Activated T-cell treated with anti-CD3 and anti-CD28 coated beads for 48 hours (primary cell): Measurements from ENCODE around the gene ZBTB42.

Experiments used
- DNase-seq: peaks from one replicate; pipeline ENCODE4 v3.0.0-alpha.2; 2020; ENCODE audit warnings: low read depth

Gene ZBTB42

GRCh38 chr14:104782808-104783139, 18.1 kb upstream of the ZBTB42 start:
- DNase-seq, result no peak

- DNase-seq, result no peak
These were observed 17.2 kb upstream of the ZBTB42 start for GRCh38 chr14:104783484-104784217.

- DNase-seq, result no peak
These were observed 16.7 kb upstream of the ZBTB42 start for GRCh38 chr14:104784218-104784568.

DNA sequence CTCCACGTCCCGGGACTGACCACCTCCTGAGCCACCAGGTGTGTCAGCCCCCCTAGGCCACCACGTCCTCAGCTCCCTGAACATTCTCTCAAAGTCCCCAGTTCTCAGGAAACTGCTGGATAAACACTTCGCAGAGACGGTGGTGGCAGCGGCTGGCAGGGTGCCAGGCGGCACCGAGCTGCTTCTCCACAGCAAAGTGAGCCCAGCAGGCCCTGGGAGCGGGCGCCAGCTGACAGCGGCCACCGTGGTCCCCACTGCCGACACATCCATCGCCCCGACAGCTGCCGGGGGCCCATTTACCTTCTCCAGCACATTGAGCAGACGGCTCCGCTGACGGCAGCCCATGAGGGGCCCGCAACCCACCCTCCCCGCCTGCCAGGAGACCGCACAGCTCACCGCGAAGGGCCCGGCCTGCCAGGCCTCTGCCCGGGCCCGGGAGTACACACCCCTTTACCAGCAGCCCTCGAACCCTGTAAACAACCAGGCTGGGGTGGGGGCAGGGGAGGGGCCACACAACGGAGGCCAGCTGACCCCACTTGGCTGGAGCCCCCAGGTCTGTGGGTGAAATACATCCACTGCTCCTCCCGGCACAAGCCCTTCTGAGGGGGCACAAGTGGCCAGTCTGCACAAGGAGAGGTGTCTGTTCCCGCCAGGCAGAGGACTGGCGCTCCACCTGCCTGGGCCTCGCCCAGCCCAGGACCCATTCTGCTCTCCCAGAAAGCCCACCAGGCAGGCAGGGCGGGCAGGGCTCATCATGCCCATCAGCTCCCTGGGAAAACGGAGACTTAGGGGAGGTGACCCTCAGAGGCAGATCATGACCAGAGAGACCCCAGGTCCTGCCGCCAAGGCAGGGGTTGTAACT, 15.8 kb upstream of the ZBTB42 start:
- DNase-seq, result no peak

DNA sequence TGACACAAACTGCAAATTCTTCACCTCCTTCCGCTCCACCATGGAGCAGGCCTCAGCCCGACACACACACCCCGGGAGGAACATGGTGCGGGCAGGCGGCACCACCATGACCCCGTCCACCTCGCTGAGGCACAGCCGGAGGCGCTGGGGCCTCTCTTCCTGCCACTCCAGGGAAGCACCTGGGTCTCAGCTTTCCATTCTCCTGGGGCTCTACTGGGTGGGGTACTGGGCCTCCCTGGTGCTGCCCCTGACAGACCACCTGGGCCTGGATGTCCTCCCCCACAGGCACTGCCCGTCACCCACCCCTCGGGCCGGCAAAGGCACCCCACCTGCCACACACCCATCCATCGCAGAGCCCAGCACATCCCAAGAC, 15.2 kb upstream of the ZBTB42 start:
- no peak for DNase-seq

- DNase-seq, result no peak
These were observed 14.8 kb upstream of the ZBTB42 start for GRCh38 chr14:104786091-104786586.

- no peak for DNase-seq
These were observed 13.9 kb upstream of the ZBTB42 start for GRCh38 chr14:104786726-104787675.

DNA sequence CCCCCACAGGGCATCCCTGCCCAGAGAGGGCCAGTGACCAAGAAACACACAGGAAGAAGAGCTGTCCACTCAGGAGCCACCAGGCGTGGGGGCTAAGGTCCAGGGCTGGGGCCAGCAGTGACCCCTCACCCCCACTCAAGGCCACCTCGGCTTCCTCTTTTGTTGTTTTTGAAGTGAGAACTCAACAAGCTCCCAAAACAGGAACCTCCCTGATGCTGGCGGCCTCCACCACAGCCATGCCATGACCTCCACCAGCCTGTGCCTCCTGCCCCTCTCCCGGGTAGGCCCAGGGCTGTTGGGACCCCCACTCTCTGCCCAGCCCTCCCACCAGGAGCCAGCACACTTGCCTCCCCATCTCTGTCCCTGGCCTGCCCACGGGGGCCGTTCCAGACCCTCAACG, 13.2 kb upstream of the ZBTB42 start:
- DNase-seq, result no peak

GRCh38 chr14:104788161-104788818, 12.6 kb upstream of the ZBTB42 start:
- DNase-seq, result no peak

GRCh38 chr14:104788873-104789663, 11.8 kb upstream of the ZBTB42 start:
- DNase-seq, result no peak

GRCh38 chr14:104789752-104790743, 10.9 kb upstream of the ZBTB42 start:
- DNase-seq, result no peak

GRCh38 chr14:104791425-104791824, 9.5 kb upstream of the ZBTB42 start:
- no peak for DNase-seq

DNA sequence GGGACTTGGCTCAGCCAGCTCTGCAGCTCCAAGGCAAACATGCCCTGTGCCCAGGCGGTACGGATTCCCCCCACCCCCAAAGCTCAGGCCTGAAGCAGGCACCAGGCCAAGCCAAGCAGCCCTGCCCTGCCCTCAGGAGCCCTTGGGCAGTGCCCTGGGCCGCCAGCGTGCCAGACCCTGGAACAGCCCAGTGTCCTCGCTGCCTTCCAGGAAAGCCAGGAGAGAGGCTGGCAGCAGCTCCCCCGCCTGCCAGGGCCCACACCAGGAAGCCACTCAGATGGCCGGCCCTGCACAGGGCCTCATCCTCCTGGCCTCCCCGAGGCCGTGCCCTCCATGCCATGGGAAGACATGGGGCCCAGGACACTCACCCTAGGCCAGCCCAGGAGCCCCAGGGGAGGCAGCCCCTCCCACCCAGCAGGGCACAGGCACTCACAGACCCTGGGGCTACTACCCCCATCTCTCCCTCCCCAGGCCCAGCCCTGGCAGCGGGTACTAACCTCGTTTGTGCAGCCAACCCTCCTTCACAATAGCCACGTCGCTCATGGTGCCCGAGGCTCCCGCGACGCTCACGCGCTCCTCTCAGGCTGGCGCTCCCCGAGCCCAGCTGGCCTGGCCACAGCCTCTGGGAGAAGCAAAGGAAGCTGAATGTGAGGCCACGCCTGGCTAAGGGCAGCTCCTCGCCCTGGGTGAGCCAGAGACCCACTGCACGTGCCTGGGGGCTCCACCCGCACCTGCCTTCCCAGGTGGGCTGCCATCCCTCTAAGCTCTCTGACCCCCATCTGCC, 8.6 kb upstream of the ZBTB42 start:
- no peak for DNase-seq

GRCh38 chr14:104792945-104793702, 7.8 kb upstream of the ZBTB42 start:
- DNase-seq, result no peak

GRCh38 chr14:104793703-104793959, 7.3 kb upstream of the ZBTB42 start:
- DNase-seq, result no peak

- peak; percentile 47 for DNase-seq
These were observed 6.8 kb upstream of the ZBTB42 start for GRCh38 chr14:104794099-104794498.

- DNase-seq, result no peak
These were observed 6.3 kb upstream of the ZBTB42 start for GRCh38 chr14:104794631-104794992.

DNA sequence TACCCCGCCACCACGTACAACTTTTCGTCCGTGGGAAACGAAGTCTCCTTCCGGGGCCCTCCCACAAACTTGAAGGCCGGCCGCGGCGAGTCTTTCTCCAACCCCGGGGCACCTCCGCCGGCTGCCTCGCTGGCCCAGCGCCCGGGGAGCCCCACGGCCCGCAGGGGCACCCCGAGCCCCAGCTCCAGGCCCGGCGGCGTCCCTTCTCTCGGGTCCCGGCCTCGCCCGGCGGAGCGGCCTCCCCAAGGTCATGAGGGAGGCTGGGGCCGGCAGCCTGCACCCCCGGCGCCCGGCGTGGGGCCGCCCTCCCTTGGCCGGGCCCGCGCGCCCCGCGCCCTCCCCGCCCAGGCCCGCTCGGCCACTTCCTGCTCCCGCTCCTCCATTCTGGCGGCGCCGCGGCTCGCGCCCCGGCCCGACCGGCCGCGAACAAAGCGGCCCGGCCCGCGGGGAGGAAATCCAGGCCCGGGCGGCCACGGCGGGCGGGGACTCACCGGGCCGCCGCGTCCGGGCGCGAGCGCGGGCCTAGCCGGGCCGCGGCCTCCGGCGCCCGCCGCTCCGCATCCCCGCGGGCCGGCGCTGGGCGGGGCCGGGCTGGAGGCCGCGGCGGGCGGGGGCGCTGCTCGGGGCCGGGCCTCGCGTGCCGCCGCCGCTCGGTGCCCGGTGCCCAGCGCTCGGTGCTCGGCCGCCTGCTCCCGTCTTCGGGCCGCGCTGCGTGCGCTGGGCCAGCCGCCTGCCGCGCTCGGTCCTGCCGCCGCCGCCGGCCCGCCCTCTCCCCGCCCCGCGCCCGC, 5.7 kb upstream of the ZBTB42 start, which contains the start of gene AKT1:
Gene AKT1 (minus strand): TSS at position 756 of the 788 bp plus-strand sequence. CDS start 3,105 bp downstream, outside the sequence.
- peak; percentile 31 for DNase-seq
